Activated T-cell treated with anti-CD3 and anti-CD28 coated beads, Interleukin-2, amount 50 U/mL, for 24 hours (primary cell): Measurements from ENCODE around the gene STAB1.

ENCODE experiments used
- DNase-seq: peaks from one replicate; pipeline ENCODE4 v3.0.0-alpha.2; 2020
- H3K27ac Mint-ChIP-seq: 2 replicates; pipeline ENCODE4 v1.8.0; 2020; ENCODE audit warnings: mild to moderate bottlenecking, mixed read lengths
- H3K27me3 Mint-ChIP-seq: 2 replicates; pipeline ENCODE4 v1.8.0; 2020; ENCODE audit warnings: mixed read lengths
- H3K36me3 Mint-ChIP-seq: 2 replicates; pipeline ENCODE4 v1.8.0; 2020; ENCODE audit warnings: low read depth, mixed read lengths
- H3K4me1 Mint-ChIP-seq: 2 replicates; pipeline ENCODE4 v1.8.0; 2020; ENCODE audit warnings: low read depth, mixed read lengths
- H3K4me3 Mint-ChIP-seq: 2 replicates; pipeline ENCODE4 v1.8.0; 2020; ENCODE audit warnings: mild to moderate bottlenecking, moderate library complexity, mixed read lengths
- H3K9me3 Mint-ChIP-seq: 2 replicates; pipeline ENCODE4 v1.8.0; 2020; ENCODE audit warnings: mixed read lengths

STAB1 gene

GRCh38 chr3:52535411-52536111 lies 40.4 kb downstream of the STAB1 start:
- Mint-ChIP-seq H3K4me3 (peak overlapping the region; percentile 96), H3K9me3 (no peaks in the 10 kb centered on the region), H3K36me3 (peaks cover 46% of the 10 kb centered on the region), H3K27me3 (no peaks in the 10 kb centered on the region), H3K4me1 (peaks cover 49% of the 10 kb centered on the region), H3K27ac (peak overlapping the region; percentile 73)
- peak; percentile 28 for DNase-seq

- Mint-ChIP-seq H3K36me3 (peaks cover 50% of the 10 kb centered on the region), H3K27me3 (no peaks in the 10 kb centered on the region), H3K4me3 (peak overlapping the region; percentile 96), H3K27ac (peak overlapping the region; percentile 96), H3K4me1 (peaks cover 54% of the 10 kb centered on the region), H3K9me3 (no peaks in the 10 kb centered on the region)
- DNase-seq = no peak
Observed at GRCh38 chr3:52536112-52536368, 40.9 kb downstream of the STAB1 start.

- peak; percentile 98 for DNase-seq
- Mint-ChIP-seq H3K9me3 (no peaks in the 10 kb centered on the region), H3K27ac (peak within 1 kb of the TSS; percentile 96), H3K4me1 (peaks cover 58% of the 10 kb centered on the region), H3K27me3 (no peaks in the 10 kb centered on the region), H3K36me3 (peaks cover 56% of the 10 kb centered on the region), H3K4me3 (peak within 1 kb of the TSS; percentile 96)
Observed at GRCh38 chr3:52536369-52537164, 41.4 kb downstream of the STAB1 start, which contains the start of gene UQCC5. Gene UQCC5 (plus strand): TSS chr3:52536605. CDS start chr3:52536756, 151 bp downstream.

- DNase-seq = no peak
- Mint-ChIP-seq H3K36me3 (peaks cover 62% of the 10 kb centered on the region), H3K27ac (peak overlapping the region; percentile 96), H3K27me3 (no peaks in the 10 kb centered on the region), H3K9me3 (no peaks in the 10 kb centered on the region), H3K4me1 (peaks cover 56% of the 10 kb centered on the region), H3K4me3 (peak overlapping the region; percentile 96)
Observed at GRCh38 chr3:52537165-52537620, 42.1 kb downstream of the STAB1 start.

GRCh38 chr3:52537726-52538421 lies 42.7 kb downstream of the STAB1 start:
- peak; percentile 31 for DNase-seq
- Mint-ChIP-seq H3K4me1 (peaks cover 51% of the 10 kb centered on the region), H3K27ac (peak overlapping the region; percentile 96), H3K9me3 (no peaks in the 10 kb centered on the region), H3K36me3 (peaks cover 59% of the 10 kb centered on the region), H3K4me3 (peak overlapping the region; percentile 96), H3K27me3 (no peaks in the 10 kb centered on the region)

GRCh38 chr3:52539010-52539653 lies 44.0 kb downstream of the STAB1 start:
- H3K36me3 Mint-ChIP-seq = peaks cover 67% of the 10 kb centered on the region
- no peak for DNase-seq

GRCh38 chr3:52541050-52541449 lies 45.9 kb downstream of the STAB1 start:
- Mint-ChIP-seq H3K9me3 (no peaks in the 10 kb centered on the region), H3K4me3 (no peak overlapping the region), H3K27me3 (no peaks in the 10 kb centered on the region), H3K27ac (peak overlapping the region; percentile 34), H3K36me3 (peaks cover 84% of the 10 kb centered on the region), H3K4me1 (peaks cover 41% of the 10 kb centered on the region)
- no peak for DNase-seq

More at GRCh38 chr3:52539010-52539653, 44.0 kb downstream of the STAB1 start:
- peak overlapping the region; percentile 83 for H3K27ac Mint-ChIP-seq
- no peaks in the 10 kb centered on the region for H3K27me3 Mint-ChIP-seq
- H3K4me1 Mint-ChIP-seq = peaks cover 51% of the 10 kb centered on the region
- no peaks in the 10 kb centered on the region for H3K9me3 Mint-ChIP-seq
- H3K4me3 Mint-ChIP-seq = peak overlapping the region; percentile 96

GRCh38 chr3:52544937-52545336 lies 49.8 kb downstream of the STAB1 start:
- Mint-ChIP-seq H3K36me3 (peaks cover 85% of the 10 kb centered on the region), H3K27ac (peak overlapping the region; percentile 42), H3K9me3 (no peaks in the 10 kb centered on the region), H3K4me1 (peaks cover 20% of the 10 kb centered on the region), H3K27me3 (no peaks in the 10 kb centered on the region), H3K4me3 (no peak overlapping the region)
- DNase-seq = no peak

GRCh38 chr3:52546111-52546901 lies 51.2 kb downstream of the STAB1 start:
- H3K9me3 Mint-ChIP-seq = no peaks in the 10 kb centered on the region
- no peak overlapping the region for H3K4me3 Mint-ChIP-seq
- DNase-seq = no peak
- H3K4me1 Mint-ChIP-seq = peaks cover 7% of the 10 kb centered on the region
- peak overlapping the region; percentile 38 for H3K27ac Mint-ChIP-seq
- H3K27me3 Mint-ChIP-seq = no peaks in the 10 kb centered on the region
- H3K36me3 Mint-ChIP-seq = peaks cover 82% of the 10 kb centered on the region

GRCh38 chr3:52547143-52547542 lies 52.0 kb downstream of the STAB1 start:
- Mint-ChIP-seq H3K4me3 (no peak overlapping the region), H3K27me3 (no peaks in the 10 kb centered on the region), H3K36me3 (peaks cover 82% of the 10 kb centered on the region), H3K4me1 (peaks cover 6% of the 10 kb centered on the region), H3K9me3 (no peaks in the 10 kb centered on the region), H3K27ac (peak overlapping the region; percentile 52)
- DNase-seq = no peak

GRCh38 chr3:52551118-52551517 lies 56.0 kb downstream of the STAB1 start:
- Mint-ChIP-seq H3K4me3 (no peak overlapping the region), H3K27me3 (no peaks in the 10 kb centered on the region), H3K36me3 (peaks cover 87% of the 10 kb centered on the region), H3K4me1 (peaks cover 11% of the 10 kb centered on the region), H3K27ac (peak overlapping the region; percentile 73), H3K9me3 (no peaks in the 10 kb centered on the region)
- no peak for DNase-seq

- H3K27ac Mint-ChIP-seq = peak overlapping the region; percentile 37
- no peak overlapping the region for H3K4me3 Mint-ChIP-seq
- H3K9me3 Mint-ChIP-seq = no peaks in the 10 kb centered on the region
- no peak for DNase-seq
- peaks cover 13% of the 10 kb centered on the region for H3K4me1 Mint-ChIP-seq
- H3K36me3 Mint-ChIP-seq = peaks cover 90% of the 10 kb centered on the region
- no peaks in the 10 kb centered on the region for H3K27me3 Mint-ChIP-seq
Observed at GRCh38 chr3:52552089-52552488, 57.0 kb downstream of the STAB1 start.

- peaks cover 92% of the 10 kb centered on the region for H3K36me3 Mint-ChIP-seq
- H3K27me3 Mint-ChIP-seq = no peaks in the 10 kb centered on the region
- no peak for DNase-seq
- no peak overlapping the region for H3K4me3 Mint-ChIP-seq
- H3K9me3 Mint-ChIP-seq = no peaks in the 10 kb centered on the region
- H3K27ac Mint-ChIP-seq = peak overlapping the region; percentile 32
- H3K4me1 Mint-ChIP-seq = peaks cover 11% of the 10 kb centered on the region
Observed at GRCh38 chr3:52554026-52554755, 59.1 kb downstream of the STAB1 start.
